ENCODE measurements around the gene CYP4F2. TPM values are rescaled to one million over a fixed set of nuclear protein-coding genes. Genes with fewer than 3 reads are reported as not detected.
A peak's percentile ranks its signal among the peaks of the same experiment; 100 is the strongest.

The CYP4F2 gene
- total and polyA plus RNA-seq, 4 donors: 7.7 to 186 (median 85.2) TPM

- TF ChIP-seq, protein P1, sequence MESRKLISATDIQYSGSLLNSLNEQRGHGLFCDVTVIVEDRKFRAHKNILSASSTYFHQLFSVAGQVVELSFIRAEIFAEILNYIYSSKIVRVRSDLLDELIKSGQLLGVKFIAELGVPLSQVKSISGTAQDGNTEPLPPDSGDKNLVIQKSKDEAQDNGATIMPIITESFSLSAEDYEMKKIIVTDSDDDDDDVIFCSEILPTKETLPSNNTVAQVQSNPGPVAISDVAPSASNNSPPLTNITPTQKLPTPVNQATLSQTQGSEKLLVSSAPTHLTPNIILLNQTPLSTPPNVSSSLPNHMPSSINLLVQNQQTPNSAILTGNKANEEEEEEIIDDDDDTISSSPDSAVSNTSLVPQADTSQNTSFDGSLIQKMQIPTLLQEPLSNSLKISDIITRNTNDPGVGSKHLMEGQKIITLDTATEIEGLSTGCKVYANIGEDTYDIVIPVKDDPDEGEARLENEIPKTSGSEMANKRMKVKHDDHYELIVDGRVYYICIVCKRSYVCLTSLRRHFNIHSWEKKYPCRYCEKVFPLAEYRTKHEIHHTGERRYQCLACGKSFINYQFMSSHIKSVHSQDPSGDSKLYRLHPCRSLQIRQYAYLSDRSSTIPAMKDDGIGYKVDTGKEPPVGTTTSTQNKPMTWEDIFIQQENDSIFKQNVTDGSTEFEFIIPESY (IDR thresholded peaks at IDR 0.05): peak; percentile 92
- TF ChIP-seq HNF4G (IDR thresholded peaks at IDR 0.05): peak; percentile 35
Observed at GRCh38 chr19:15869109-15869555, 28.7 kb downstream of the CYP4F2 start (continued).

DNA sequence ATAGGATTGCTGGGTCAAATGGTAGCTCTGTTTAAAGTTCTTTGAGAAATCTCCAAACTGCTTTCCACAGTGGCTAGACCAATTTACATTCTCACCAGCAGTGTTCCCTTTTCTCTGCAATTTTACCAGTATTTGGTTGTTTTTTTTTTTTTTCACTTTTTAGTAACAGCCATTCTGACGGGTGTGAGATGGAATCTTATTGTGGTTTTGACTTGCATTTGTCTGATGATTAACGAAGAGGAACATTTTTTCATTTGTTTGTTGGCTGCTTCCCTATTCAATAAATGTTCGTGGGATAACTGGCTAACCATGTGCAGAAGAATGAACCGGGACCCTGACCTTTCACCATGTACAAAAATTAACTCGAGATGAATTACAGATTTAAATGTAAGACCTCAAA, 31.2 kb downstream of the CYP4F2 start:
- no peaks in the 10 kb centered on the region for H3K36me3 ChIP-seq (ENCODE audit: control insufficient read depth in 4 of 4, insufficient read depth in 3 of 4, low read depth in 1 of 4, low read length in 3 of 4)
- peaks cover 6 to 22% (median 16%) of the 10 kb centered on the region in 4 donors for H3K4me1 ChIP-seq (ENCODE audit: control insufficient read depth in 4 of 4, insufficient read depth in 4 of 4, low read length in 3 of 4)
- no peak overlapping the region for H3K4me3 ChIP-seq (ENCODE audit: low read depth in 1 of 3, low read length in 3 of 3)
- H3K9ac ChIP-seq (ENCODE audit: low read depth in 1 of 2, low read length in 2 of 2): no peak overlapping the region
- TF ChIP-seq, protein P2, sequence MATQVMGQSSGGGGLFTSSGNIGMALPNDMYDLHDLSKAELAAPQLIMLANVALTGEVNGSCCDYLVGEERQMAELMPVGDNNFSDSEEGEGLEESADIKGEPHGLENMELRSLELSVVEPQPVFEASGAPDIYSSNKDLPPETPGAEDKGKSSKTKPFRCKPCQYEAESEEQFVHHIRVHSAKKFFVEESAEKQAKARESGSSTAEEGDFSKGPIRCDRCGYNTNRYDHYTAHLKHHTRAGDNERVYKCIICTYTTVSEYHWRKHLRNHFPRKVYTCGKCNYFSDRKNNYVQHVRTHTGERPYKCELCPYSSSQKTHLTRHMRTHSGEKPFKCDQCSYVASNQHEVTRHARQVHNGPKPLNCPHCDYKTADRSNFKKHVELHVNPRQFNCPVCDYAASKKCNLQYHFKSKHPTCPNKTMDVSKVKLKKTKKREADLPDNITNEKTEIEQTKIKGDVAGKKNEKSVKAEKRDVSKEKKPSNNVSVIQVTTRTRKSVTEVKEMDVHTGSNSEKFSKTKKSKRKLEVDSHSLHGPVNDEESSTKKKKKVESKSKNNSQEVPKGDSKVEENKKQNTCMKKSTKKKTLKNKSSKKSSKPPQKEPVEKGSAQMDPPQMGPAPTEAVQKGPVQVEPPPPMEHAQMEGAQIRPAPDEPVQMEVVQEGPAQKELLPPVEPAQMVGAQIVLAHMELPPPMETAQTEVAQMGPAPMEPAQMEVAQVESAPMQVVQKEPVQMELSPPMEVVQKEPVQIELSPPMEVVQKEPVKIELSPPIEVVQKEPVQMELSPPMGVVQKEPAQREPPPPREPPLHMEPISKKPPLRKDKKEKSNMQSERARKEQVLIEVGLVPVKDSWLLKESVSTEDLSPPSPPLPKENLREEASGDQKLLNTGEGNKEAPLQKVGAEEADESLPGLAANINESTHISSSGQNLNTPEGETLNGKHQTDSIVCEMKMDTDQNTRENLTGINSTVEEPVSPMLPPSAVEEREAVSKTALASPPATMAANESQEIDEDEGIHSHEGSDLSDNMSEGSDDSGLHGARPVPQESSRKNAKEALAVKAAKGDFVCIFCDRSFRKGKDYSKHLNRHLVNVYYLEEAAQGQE (IDR thresholded peaks at IDR 0.05): no peak
- no peak for TF ChIP-seq SP1 (IDR thresholded peaks at IDR 0.05)
- TF ChIP-seq FOXA1 (IDR thresholded peaks at IDR 0.05): no peak
- no peak for TF ChIP-seq FOXA2 (IDR thresholded peaks at IDR 0.05)
- TF ChIP-seq CTCF (IDR thresholded peaks at IDR 0.05; ENCODE audit: low read depth, low read length, missing input control): no peak
- peak in 1 of 2 donors; percentile 17 for TF ChIP-seq HNF4A (conservative IDR thresholded peaks at IDR 0.05)
- no peak for TF ChIP-seq GABPA (IDR thresholded peaks at IDR 0.05 in 1 of 2, conservative IDR thresholded peaks at IDR 0.05 in 1 of 2)
- TF ChIP-seq, protein P1 (IDR thresholded peaks at IDR 0.05): no peak
- TF ChIP-seq YY1 (IDR thresholded peaks at IDR 0.05): no peak
- peak in 1 of 2 donors; percentile 9 for TF ChIP-seq RXRA (IDR thresholded peaks at IDR 0.05)
- no peak for TF ChIP-seq JUND (IDR thresholded peaks at IDR 0.05)
- H3K9me3 ChIP-seq (ENCODE audit: control insufficient read depth in 4 of 4, low read length in 3 of 4): no peaks in the 10 kb centered on the region
- no peak overlapping the region for H3K27ac ChIP-seq (ENCODE audit: low read depth in 1 of 2, low read length in 2 of 2)
- DNase-seq (ENCODE audit: low spot score): no peak
- H3K27me3 ChIP-seq (ENCODE audit: control insufficient read depth in 4 of 4, insufficient read depth in 4 of 4, low read length in 3 of 4): no peaks in the 10 kb centered on the region
- 22% methylated on average over 5 of the region's 5 CpGs for WGBS

Data from liver (tissue), 9 donors.